ENCODE results near the gene RGPD8. TPM values are rescaled to one million over a fixed set of nuclear protein-coding genes. Genes with fewer than 3 reads are reported as not detected.

RGPD8 gene
- total and polyA plus RNA-seq, 2 donors (not counting 1 experiment from before 2014, with no cell fraction given) = 3.3 to 13.4 TPM

GRCh38 chr2:112332123-112332696 lies 101.2 kb downstream of the RGPD8 start:
- Histone ChIP-seq H3K27ac (ENCODE audit: insufficient read depth, low read length) (no peak overlapping the region), H2AFZ (ENCODE audit: low read length) (no peak overlapping the region), H3K4me3 (replicated peaks in 1 of 4; ENCODE audit: control extremely low read depth in 1 of 4, insufficient read depth in 1 of 4, low read depth in 3 of 4, low read length in 4 of 4) (no peak overlapping the region), H4K20me1 (ENCODE audit: control insufficient read depth, extremely low read depth, insufficient read depth, low read length) (no peaks in the 10 kb centered on the region), H3K4me1 (ENCODE audit: control insufficient read depth, extremely low read depth, insufficient read depth, low read length) (no peaks in the 10 kb centered on the region), H3K36me3 (ENCODE audit: control insufficient read depth, insufficient read depth, low read length) (no peaks in the 10 kb centered on the region), H3K9me3 (ENCODE audit: control insufficient read depth, insufficient read depth, low read depth, low read length) (no peaks in the 10 kb centered on the region), H3K79me2 (ENCODE audit: control insufficient read depth, insufficient read depth, low read length) (no peaks in the 10 kb centered on the region), H3K27me3 (ENCODE audit: control insufficient read depth, insufficient read depth, low read length) (no peaks in the 10 kb centered on the region), H3K9ac (ENCODE audit: insufficient read depth, low read length) (no peak overlapping the region), H3K4me2 (ENCODE audit: extremely low read depth, insufficient read depth, low read length) (no peak overlapping the region)
- no peak for TF ChIP-seq EZH2 (IDR thresholded peaks at IDR 0.05; ENCODE audit: low read length, missing control alignments)
- no peak for TF ChIP-seq CTCF (conservative IDR thresholded peaks at IDR 0.05 in 1 of 2, IDR thresholded peaks at IDR 0.05 in 1 of 2; ENCODE audit: low read depth in 1 of 2, low read length in 2 of 2)
- no peak for DNase-seq (ENCODE audit: low read depth in 2 of 2)

GRCh38 chr2:112322919-112323318 lies 110.5 kb downstream of the RGPD8 start:
- no peaks in the 10 kb centered on the region for H3K9me3 ChIP-seq (ENCODE audit: control insufficient read depth, insufficient read depth, low read depth, low read length)
- no peak for DNase-seq (ENCODE audit: low read depth in 2 of 2)
- no peaks in the 10 kb centered on the region for H3K4me1 ChIP-seq (ENCODE audit: control insufficient read depth, extremely low read depth, insufficient read depth, low read length)
- H3K79me2 ChIP-seq (ENCODE audit: control insufficient read depth, insufficient read depth, low read length) = no peaks in the 10 kb centered on the region
- H3K36me3 ChIP-seq (ENCODE audit: control insufficient read depth, insufficient read depth, low read length) = no peaks in the 10 kb centered on the region
- no peak overlapping the region for H3K9ac ChIP-seq (ENCODE audit: insufficient read depth, low read length)
- H3K27me3 ChIP-seq (ENCODE audit: control insufficient read depth, insufficient read depth, low read length) = no peaks in the 10 kb centered on the region
- no peak overlapping the region for H2AFZ ChIP-seq (ENCODE audit: low read length)
- TF ChIP-seq CTCF (conservative IDR thresholded peaks at IDR 0.05 in 1 of 2, IDR thresholded peaks at IDR 0.05 in 1 of 2; ENCODE audit: low read depth in 1 of 2, low read length in 2 of 2) = no peak
- no peak for TF ChIP-seq EZH2 (IDR thresholded peaks at IDR 0.05; ENCODE audit: low read length, missing control alignments)
- no peak overlapping the region for H3K4me2 ChIP-seq (ENCODE audit: extremely low read depth, insufficient read depth, low read length)
- no peaks in the 10 kb centered on the region for H4K20me1 ChIP-seq (ENCODE audit: control insufficient read depth, extremely low read depth, insufficient read depth, low read length)
- no peak overlapping the region for H3K4me3 ChIP-seq (replicated peaks in 1 of 4; ENCODE audit: control extremely low read depth in 1 of 4, insufficient read depth in 1 of 4, low read depth in 3 of 4, low read length in 4 of 4)
- no peak overlapping the region for H3K27ac ChIP-seq (ENCODE audit: insufficient read depth, low read length)

DNA sequence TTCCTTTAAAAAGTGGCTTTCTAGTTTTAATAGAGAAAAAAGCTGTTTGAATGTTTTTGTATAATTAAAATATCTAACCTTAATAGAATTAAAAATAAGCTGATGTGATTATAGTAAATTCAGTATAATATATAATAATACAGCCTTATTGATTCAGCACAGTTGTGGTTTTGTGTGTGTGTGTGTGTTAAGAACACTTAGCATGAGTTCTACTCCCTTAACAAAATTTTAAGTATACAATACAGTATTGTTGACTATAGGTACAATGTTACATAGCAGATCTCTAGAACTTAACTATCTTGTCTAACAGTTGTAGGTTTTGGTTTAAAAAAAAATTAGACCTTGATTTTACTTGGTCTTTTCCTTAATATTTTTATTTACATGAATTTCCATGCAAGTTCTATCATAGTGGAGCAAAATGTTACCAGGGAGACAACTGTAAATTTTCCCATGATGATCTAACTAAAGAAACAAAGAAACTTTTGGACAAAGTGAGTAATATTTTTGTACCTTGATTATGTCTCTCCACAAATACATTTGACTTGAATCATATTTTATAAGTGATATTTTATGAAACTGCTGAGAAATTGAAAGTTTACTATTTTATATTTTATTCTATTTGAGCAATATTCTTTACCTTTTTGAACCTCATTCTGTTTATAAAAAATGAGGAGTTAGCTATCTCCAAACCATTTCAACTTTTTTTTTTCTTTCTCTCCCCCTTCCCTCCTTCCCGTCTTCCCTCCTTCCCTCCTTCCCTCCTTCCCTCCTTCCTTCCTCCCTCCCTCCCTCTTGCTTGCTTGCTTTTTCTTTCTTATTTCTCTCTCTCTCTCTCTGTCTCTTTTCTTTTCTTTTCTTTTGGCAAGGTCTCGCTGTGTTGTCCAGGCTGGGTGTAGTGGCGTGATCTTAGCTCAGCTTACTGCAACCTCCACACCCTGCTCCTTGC lies 111.8 kb downstream of the RGPD8 start:
- H3K9ac ChIP-seq (ENCODE audit: insufficient read depth, low read length) = no peak overlapping the region
- no peaks in the 10 kb centered on the region for H3K9me3 ChIP-seq (ENCODE audit: control insufficient read depth, insufficient read depth, low read depth, low read length)
- H3K4me1 ChIP-seq (ENCODE audit: control insufficient read depth, extremely low read depth, insufficient read depth, low read length) = peaks cover 2% of the 10 kb centered on the region
- H3K36me3 ChIP-seq (ENCODE audit: control insufficient read depth, insufficient read depth, low read length) = no peaks in the 10 kb centered on the region
- DNase-seq (ENCODE audit: low read depth in 2 of 2) = peak in 1 of 2 donors; percentile 59
- H2AFZ ChIP-seq (ENCODE audit: low read length) = no peak overlapping the region
- no peak overlapping the region for H3K27ac ChIP-seq (ENCODE audit: insufficient read depth, low read length)
- no peak for TF ChIP-seq EZH2 (IDR thresholded peaks at IDR 0.05; ENCODE audit: low read length, missing control alignments)
- TF ChIP-seq CTCF (conservative IDR thresholded peaks at IDR 0.05 in 1 of 2, IDR thresholded peaks at IDR 0.05 in 1 of 2; ENCODE audit: low read depth in 1 of 2, low read length in 2 of 2) = no peak
- no peaks in the 10 kb centered on the region for H3K27me3 ChIP-seq (ENCODE audit: control insufficient read depth, insufficient read depth, low read length)
- H3K79me2 ChIP-seq (ENCODE audit: control insufficient read depth, insufficient read depth, low read length) = no peaks in the 10 kb centered on the region
- no peak overlapping the region for H3K4me2 ChIP-seq (ENCODE audit: extremely low read depth, insufficient read depth, low read length)
- H4K20me1 ChIP-seq (ENCODE audit: control insufficient read depth, extremely low read depth, insufficient read depth, low read length) = no peaks in the 10 kb centered on the region
- no peak overlapping the region for H3K4me3 ChIP-seq (replicated peaks in 1 of 4; ENCODE audit: control extremely low read depth in 1 of 4, insufficient read depth in 1 of 4, low read depth in 3 of 4, low read length in 4 of 4)
